Endothelial cell (in vitro differentiated cells): ENCODE measurements around the gene THRAP3. TPM values are rescaled to one million over a fixed set of nuclear protein-coding genes. Genes with fewer than 3 reads are reported as not detected.
A peak's percentile ranks its signal among the peaks of the same experiment; 100 is the strongest.
"Not testable (repeated sequence)": the region's sequence is repeated elsewhere in the genome, so short reads cannot be mapped to it uniquely, and the experiment has no call there.

Experiments used
- DNase-seq: peaks from one replicate; pipeline ENCODE4 v3.0.0; 2021; ENCODE audit warnings: low spot score
- H3K27ac Mint-ChIP-seq: one replicate; pipeline ENCODE4 v1.8.0; 2021; ENCODE audit warnings: mixed read lengths, inconsistent platforms; ENCODE audit not compliant: unreplicated experiment
- H3K27me3 Mint-ChIP-seq: one replicate; pipeline ENCODE4 v1.8.0; 2021; ENCODE audit warnings: mild to moderate bottlenecking, moderate library complexity, mixed read lengths, inconsistent platforms; ENCODE audit not compliant: unreplicated experiment
- H3K36me3 Mint-ChIP-seq: one replicate; pipeline ENCODE4 v1.8.0; 2021; ENCODE audit warnings: mild to moderate bottlenecking, low read depth, mixed read lengths, inconsistent platforms; ENCODE audit not compliant: unreplicated experiment
- H3K4me1 Mint-ChIP-seq: one replicate; pipeline ENCODE4 v1.8.0; 2021; ENCODE audit warnings: mild to moderate bottlenecking, mixed read lengths, inconsistent platforms; ENCODE audit not compliant: unreplicated experiment
- H3K4me3 Mint-ChIP-seq: one replicate; pipeline ENCODE4 v1.8.0; 2021; ENCODE audit warnings: mild to moderate bottlenecking, mixed read lengths, inconsistent platforms; ENCODE audit not compliant: unreplicated experiment
- H3K9me3 Mint-ChIP-seq: one replicate; pipeline ENCODE4 v1.8.0; 2021; ENCODE audit warnings: mixed read lengths, inconsistent platforms; ENCODE audit not compliant: unreplicated experiment
- CTCF ChIP-seq: fragments of 200-600 bp; sonication (generic); IDR thresholded peaks from one replicate; pipeline ENCODE4 v1.5.0; 2021; ENCODE audit warnings: antibody characterized with exemption; ENCODE audit not compliant: unreplicated experiment
- total RNA-seq: library from RNA; stranded (reverse); fragmentation: NEBNext Ultra II Directional; extraction: Animal tissue kit (Norgen Biotek cat#: 25700); gene quantifications from one replicate; pipeline ENCODE4 v1.2.1, GENCODE V29; 2021; ENCODE audit not compliant: unreplicated experiment

Gene THRAP3
- total RNA-seq, 1 donor from 2014 or later = 129 TPM

GRCh38 chr1:36183309-36183856, 40.9 kb upstream of the THRAP3 start:
- Mint-ChIP-seq H3K9me3 (no peaks in the 10 kb centered on the region), H3K4me3 (peak overlapping the region; percentile 6), H3K27ac (peak overlapping the region; percentile 7), H3K36me3 (peaks cover 36% of the 10 kb centered on the region), H3K27me3 (peaks cover 15% of the 10 kb centered on the region), H3K4me1 (peaks cover 17% of the 10 kb centered on the region)
- no peak for TF ChIP-seq CTCF
- no peak for DNase-seq

- Mint-ChIP-seq H3K4me1 (peaks cover 15% of the 10 kb centered on the region), H3K36me3 (peaks cover 8% of the 10 kb centered on the region), H3K27ac (peak overlapping the region; percentile 93), H3K27me3 (peaks cover 2% of the 10 kb centered on the region), H3K9me3 (no peaks in the 10 kb centered on the region), H3K4me3 (peak overlapping the region; percentile 10)
- peak; percentile 71 for TF ChIP-seq CTCF
- DNase-seq = peak; percentile 77
These were observed 36.2 kb upstream of the THRAP3 start for GRCh38 chr1:36187800-36188593.

GRCh38 chr1:36196805-36197204, 27.4 kb upstream of the THRAP3 start:
- not testable (repeated sequence) for H3K4me1 Mint-ChIP-seq, H3K4me3 Mint-ChIP-seq, H3K27ac Mint-ChIP-seq, H3K27me3 Mint-ChIP-seq, DNase-seq, H3K36me3 Mint-ChIP-seq, H3K9me3 Mint-ChIP-seq

- TF ChIP-seq CTCF = no peak
- Mint-ChIP-seq H3K4me3 (peak overlapping the region; percentile 25), H3K27me3 (peaks cover 7% of the 10 kb centered on the region), H3K27ac (no peak overlapping the region), H3K4me1 (peaks cover 4% of the 10 kb centered on the region), H3K36me3 (no peaks in the 10 kb centered on the region), H3K9me3 (no peaks in the 10 kb centered on the region)
- no peak for DNase-seq
These were observed 25.6 kb upstream of the THRAP3 start for GRCh38 chr1:36198641-36199040.

- DNase-seq = no peak
- H3K27ac Mint-ChIP-seq = no peak overlapping the region
- peaks cover 8% of the 10 kb centered on the region for H3K4me1 Mint-ChIP-seq
These were observed 24.1 kb upstream of the THRAP3 start for GRCh38 chr1:36199934-36200741.

More at GRCh38 chr1:36199934-36200741, 24.1 kb upstream of the THRAP3 start:
- TF ChIP-seq CTCF = no peak
- no peak overlapping the region for H3K4me3 Mint-ChIP-seq
- no peaks in the 10 kb centered on the region for H3K36me3 Mint-ChIP-seq
- H3K27me3 Mint-ChIP-seq = peaks cover 7% of the 10 kb centered on the region
- H3K9me3 Mint-ChIP-seq = no peaks in the 10 kb centered on the region
